Keratinocyte (primary cell): ENCODE results near the gene CREBL2.

Experiments
- CTCF ChIP-seq, 3 experiments: IDR thresholded peaks in 1 of 3; conservative IDR thresholded peaks in 1 of 3; optimal IDR thresholded peaks in 1 of 3; 2 replicates in 2 of 3; 3 replicates in 1 of 3; pipeline versions ENCODE3 to v1.5.1; 2011; ENCODE audit warnings: low read length in 3 of 3, mild to moderate bottlenecking in 3 of 3, moderate library complexity in 2 of 3, control low read depth in 1 of 3, inconsistent platforms in 1 of 3; ENCODE audit not compliant: insufficient read depth in 2 of 3; ENCODE audit errors: extremely low read depth in 1 of 3
- EZH2 ChIP-seq: IDR thresholded peaks from one replicate; pipeline ENCODE4 v1.6.1; 2012; ENCODE audit warnings: inconsistent platforms, mild to moderate bottlenecking, low read length, moderate library complexity

- TF ChIP-seq EZH2 (no peak), CTCF (optimal IDR thresholded peaks at IDR 0.05 in 1 of 3, IDR thresholded peaks at IDR 0.05 in 1 of 3, conservative IDR thresholded peaks at IDR 0.05 in 1 of 3; ENCODE audit: extremely low read depth in 1 of 3, insufficient read depth in 2 of 3, low read length in 3 of 3) (no peak)
Observed at GRCh38 chr12:12610711-12611110, 965 bp upstream of the CREBL2 start.
